Mucosa of descending colon (tissue), 3 donors: ENCODE results near the gene FLYWCH1. TPM values are rescaled to one million over a fixed set of nuclear protein-coding genes. Genes with fewer than 3 reads are reported as not detected.

Experiments used
- ATAC-seq: fragments of 200-7000 bp; cut with Tn5 transposase; one replicate; pipeline ENCODE4 v1.9.1; 2020; ENCODE audit warnings: mild to moderate bottlenecking, moderate library complexity
- DNase-seq, 3 donors: peaks; one replicate each; pipeline ENCODE4 v3.0.0-alpha.2; 2020
- H3K36me3 ChIP-seq: fragments of 200-600 bp; one replicate; pipeline ENCODE4 v1.8.0; 2021; ENCODE audit warnings: low read depth, mild to moderate bottlenecking
- H3K4me1 ChIP-seq: fragments of 200-600 bp; one replicate; pipeline ENCODE4 v1.8.0; 2021; ENCODE audit warnings: low read depth, mild to moderate bottlenecking
- H3K4me3 ChIP-seq: fragments of 200-600 bp; one replicate; pipeline ENCODE4 v1.8.0; 2021; ENCODE audit warnings: mild to moderate bottlenecking
- H3K9me3 ChIP-seq: fragments of 200-600 bp; one replicate; pipeline ENCODE4 v1.8.0; 2021; ENCODE audit warnings: mild to moderate bottlenecking
- intact Hi-C, 2 donors: fragments of 100-400 bp; cut with DNase I in 1 of 2; cut with micrococcal nuclease in 1 of 2; formaldehyde crosslinking; loops; one replicate each; pipeline versions ENCODE4 v1.11.0 to v1.11.1; 2022; cut with DNase I, micrococcal nuclease
- total RNA-seq, 3 donors: library from RNA; stranded (reverse); fragmentation: NEBNext Ultra II Directional in 2 of 3; extraction: Animal tissue kit (Norgen Biotek cat#: 25700) in 2 of 3; gene quantifications; one replicate each; pipeline versions ENCODE4 v1.2.1 to v1.2.4, GENCODE V29; 2021 to 2023
- TF ChIP-seq, protein P1 (sequence below): fragments of 200-600 bp; IDR thresholded peaks from one replicate; pipeline ENCODE4 v1.8.0; 2022; ENCODE audit warnings: antibody characterized with exemption, mild to moderate bottlenecking
- donor health status: DM: no; HTN: no; CAD: no; lungs with moderate emphysema.
- donor health status: DM: no; HTN: no; CAD: no.
- donor health status: DM: no; HTN: yes; CAD: no.

The FLYWCH1 gene
- total RNA-seq, 3 donors from 2014 or later = 26.6 to 46.0 (median 34.3) TPM

DNA sequence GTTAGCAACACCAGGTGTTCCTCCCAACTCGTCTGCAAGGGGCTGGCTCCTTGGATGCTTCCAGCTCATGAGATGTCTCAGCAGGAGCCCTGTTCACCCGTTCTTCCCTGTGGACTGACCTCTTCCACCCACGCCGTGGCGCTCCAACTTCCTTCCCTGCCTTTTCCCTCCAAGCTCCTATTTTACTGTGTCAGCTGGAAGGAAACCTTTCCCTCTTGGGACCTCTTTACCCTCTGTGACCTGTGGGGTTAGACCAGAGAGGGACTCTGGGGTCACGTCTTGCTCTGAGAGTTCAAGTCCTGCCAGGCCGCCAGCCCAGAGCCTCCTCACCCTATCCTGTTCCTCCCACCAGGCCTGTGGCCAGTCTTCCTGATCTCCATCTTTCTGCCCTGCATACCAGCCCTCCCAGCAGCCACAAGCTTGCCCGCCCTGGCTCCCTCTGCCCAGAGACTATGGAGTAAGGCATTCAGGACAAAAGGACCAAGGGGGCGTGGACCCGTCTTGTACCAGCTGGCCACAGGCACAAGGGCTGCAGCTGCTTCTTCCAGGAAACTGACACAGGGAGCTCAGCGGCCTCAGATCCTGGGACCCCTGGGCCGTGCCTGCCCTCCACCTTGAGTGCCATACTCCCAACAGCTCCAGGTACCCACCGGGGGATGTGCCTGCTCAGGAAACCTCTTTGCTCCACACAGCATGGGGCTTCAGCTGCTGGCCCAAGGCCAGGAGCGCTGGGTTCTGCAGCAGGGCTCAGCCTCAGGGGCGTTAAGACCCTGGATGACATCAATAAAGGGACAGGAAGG, 60.5 kb downstream of the FLYWCH1 start:
- no peak overlapping the region for H3K4me3 ChIP-seq
- H3K36me3 ChIP-seq = no peaks in the 10 kb centered on the region
- H3K9me3 ChIP-seq = no peaks in the 10 kb centered on the region
- H3K4me1 ChIP-seq = peaks cover 9% of the 10 kb centered on the region
- DNase-seq (no peak), ATAC-seq (no peak)
- intact Hi-C loops = no loop called here
- TF ChIP-seq, protein P1, sequence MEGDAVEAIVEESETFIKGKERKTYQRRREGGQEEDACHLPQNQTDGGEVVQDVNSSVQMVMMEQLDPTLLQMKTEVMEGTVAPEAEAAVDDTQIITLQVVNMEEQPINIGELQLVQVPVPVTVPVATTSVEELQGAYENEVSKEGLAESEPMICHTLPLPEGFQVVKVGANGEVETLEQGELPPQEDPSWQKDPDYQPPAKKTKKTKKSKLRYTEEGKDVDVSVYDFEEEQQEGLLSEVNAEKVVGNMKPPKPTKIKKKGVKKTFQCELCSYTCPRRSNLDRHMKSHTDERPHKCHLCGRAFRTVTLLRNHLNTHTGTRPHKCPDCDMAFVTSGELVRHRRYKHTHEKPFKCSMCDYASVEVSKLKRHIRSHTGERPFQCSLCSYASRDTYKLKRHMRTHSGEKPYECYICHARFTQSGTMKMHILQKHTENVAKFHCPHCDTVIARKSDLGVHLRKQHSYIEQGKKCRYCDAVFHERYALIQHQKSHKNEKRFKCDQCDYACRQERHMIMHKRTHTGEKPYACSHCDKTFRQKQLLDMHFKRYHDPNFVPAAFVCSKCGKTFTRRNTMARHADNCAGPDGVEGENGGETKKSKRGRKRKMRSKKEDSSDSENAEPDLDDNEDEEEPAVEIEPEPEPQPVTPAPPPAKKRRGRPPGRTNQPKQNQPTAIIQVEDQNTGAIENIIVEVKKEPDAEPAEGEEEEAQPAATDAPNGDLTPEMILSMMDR = no peak

DNA sequence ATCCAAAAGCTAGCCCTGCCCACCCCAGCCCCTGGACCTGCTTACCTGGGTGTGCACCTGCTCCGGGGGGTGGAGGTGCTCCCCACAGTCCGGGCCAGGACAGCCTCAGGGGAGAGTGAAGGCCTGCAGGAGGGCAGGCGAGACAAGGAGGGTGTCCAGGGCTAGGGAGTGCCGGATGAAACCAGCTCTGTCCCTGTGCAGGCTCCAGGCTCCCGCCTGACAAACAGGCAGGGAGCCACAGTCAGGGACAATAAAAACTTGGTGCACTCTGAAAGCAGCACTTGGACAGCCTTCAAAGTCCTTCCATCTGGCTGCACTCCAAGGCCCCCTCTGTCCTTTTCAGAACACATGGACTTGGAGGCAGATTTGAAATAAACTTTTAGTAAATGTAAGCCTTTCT, 61.4 kb downstream of the FLYWCH1 start:
- intact Hi-C loops = no loop called here
- TF ChIP-seq, protein P1 = no peak

GRCh38 chr16:2973605-2974318, 62.0 kb downstream of the FLYWCH1 start:
- no peaks in the 10 kb centered on the region for H3K36me3 ChIP-seq
- TF ChIP-seq, protein P1 = no peak
- no peak for ATAC-seq

More for the DNA sequence above, 61.4 kb downstream of the FLYWCH1 start:
- DNase-seq = no peak
- Histone ChIP-seq H3K9me3 (no peaks in the 10 kb centered on the region), H3K36me3 (no peaks in the 10 kb centered on the region), H3K4me3 (no peak overlapping the region), H3K4me1 (peaks cover 8% of the 10 kb centered on the region)
- no peak for ATAC-seq

DNA sequence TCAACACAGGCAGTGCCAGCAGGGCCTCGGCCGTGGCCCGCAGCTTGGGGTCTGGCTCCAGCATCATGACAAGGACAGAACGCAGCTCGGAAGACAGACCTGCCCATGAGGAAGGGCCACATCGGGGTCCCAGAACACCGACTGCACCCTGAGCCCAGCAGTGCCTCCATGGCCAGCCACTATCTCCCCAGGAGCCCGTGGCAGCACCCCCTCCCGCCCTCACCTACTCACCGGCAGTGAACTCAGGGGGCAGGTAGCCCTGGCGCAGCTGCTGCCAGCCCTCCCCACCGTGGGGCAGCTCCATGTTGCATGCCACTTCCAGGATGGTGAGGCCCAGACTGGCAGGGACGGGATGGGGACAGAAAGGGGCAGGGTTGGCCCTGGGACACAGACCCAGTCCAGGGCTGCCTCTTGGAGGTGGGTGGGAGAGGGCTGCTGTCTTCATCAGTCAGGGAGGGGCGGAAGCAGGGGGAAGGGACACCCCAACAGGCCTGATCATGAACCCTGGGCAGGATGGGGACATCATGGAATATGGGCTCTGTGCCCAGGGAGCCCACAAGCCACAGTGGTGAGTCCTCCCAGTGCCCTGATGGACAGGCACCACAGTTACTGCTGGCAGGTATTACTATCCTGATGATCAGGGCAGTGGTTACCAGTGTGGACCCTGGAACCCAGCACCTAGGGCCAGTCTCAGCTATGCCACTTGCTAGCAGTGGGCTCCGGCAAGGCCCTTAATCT, 62.8 kb downstream of the FLYWCH1 start:
- H3K4me1 ChIP-seq = peaks cover 5% of the 10 kb centered on the region
- intact Hi-C loops = no loop called here
- TF ChIP-seq, protein P1 = no peak
- no peak overlapping the region for H3K4me3 ChIP-seq
- H3K9me3 ChIP-seq = no peaks in the 10 kb centered on the region
- ATAC-seq (no peak), DNase-seq (no peak)
- H3K36me3 ChIP-seq = no peaks in the 10 kb centered on the region

More at GRCh38 chr16:2973605-2974318, 62.0 kb downstream of the FLYWCH1 start:
- Histone ChIP-seq H3K4me1 (peaks cover 4% of the 10 kb centered on the region), H3K9me3 (no peaks in the 10 kb centered on the region), H3K4me3 (no peak overlapping the region)
- DNase-seq = no peak
- intact Hi-C loops = no loop called here

DNA sequence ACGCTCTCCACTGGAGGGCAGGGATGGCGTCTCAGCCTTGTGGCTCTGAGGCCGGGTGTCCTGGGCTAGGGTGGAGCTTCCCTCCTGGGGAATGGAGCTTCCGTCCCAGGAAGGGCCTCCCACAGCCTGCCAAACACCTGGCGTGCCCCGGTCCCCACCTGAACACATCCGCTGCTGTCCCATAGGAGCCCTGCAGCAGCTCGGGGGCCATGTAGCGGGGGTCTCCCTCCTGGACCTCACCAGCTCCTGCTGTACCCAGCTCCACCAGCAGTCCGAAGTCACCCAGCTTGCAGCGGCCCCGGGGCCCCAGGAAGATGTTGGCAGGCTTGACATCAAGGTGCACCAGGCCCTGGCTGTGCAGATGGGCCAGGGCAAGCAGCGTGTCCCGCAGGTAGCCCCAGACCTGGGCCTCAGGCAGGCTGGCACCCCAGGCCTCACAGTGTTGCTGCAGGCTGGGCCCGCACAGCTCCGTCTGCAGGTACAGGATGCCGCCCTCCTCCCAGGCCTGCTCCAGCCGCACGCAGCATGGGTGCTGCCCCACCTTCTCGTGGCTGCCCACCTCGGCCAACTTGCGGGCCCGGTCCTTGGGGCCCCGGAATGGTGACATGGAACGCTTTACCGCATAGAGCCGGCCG, 63.5 kb downstream of the FLYWCH1 start:
- no peak overlapping the region for H3K4me3 ChIP-seq
- TF ChIP-seq, protein P1 = no peak
- DNase-seq = no peak
- intact Hi-C loops = no loop called here
- peaks cover 12% of the 10 kb centered on the region for H3K4me1 ChIP-seq
- H3K9me3 ChIP-seq = no peaks in the 10 kb centered on the region
- no peaks in the 10 kb centered on the region for H3K36me3 ChIP-seq
- no peak for ATAC-seq
